NCI-H2081 (cell line): ENCODE data around the gene SLC6A19.
A peak's percentile ranks its signal among the peaks of the same experiment; 100 is the strongest.

Source experiments
- DNase-seq, 2 experiments: peaks; one replicate each; lab custom pipeline; 2025; lab: John Stamatoyannopoulos, UW

Gene SLC6A19

DNA sequence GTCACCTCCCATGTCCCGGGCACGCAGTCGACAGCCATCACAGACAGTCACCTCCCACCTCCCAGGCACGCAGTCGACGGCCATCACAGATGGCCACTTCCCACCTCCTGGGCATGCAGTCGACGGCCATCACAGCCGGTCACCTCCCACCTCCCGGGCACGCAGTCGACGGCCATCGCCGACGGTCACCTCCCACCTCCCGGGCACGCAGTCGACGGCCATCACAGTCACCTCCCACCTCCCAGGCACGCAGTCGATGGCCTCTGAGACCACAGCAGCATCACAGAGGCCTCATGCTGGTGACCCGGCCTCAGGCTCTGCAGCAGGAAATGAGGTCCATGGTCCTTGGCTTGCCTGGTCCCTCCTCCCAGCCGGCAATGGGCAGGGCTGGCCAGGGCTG lies 5.5 kb upstream of the SLC6A19 start:
- DNase-seq = no peak

DNA sequence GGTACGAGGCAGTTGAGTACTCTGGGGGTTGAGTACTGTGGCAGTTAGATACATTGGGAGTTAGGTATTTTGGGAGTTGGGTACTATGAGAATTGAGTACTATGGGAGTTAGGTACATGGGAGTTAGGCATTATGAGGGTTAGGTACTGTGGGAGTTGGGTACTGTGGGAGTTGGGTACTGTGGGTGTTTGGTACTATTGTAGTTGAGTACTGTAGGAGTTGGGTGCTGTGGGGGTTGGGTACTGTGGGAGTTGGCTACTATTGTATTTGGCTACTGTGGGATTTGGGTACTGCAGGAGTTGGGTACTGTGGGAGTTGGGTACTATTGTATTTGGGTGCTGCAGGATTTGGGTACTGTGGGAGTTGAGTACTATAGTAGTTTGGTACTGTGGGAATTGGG lies 4.8 kb upstream of the SLC6A19 start:
- DNase-seq = no peak

DNA sequence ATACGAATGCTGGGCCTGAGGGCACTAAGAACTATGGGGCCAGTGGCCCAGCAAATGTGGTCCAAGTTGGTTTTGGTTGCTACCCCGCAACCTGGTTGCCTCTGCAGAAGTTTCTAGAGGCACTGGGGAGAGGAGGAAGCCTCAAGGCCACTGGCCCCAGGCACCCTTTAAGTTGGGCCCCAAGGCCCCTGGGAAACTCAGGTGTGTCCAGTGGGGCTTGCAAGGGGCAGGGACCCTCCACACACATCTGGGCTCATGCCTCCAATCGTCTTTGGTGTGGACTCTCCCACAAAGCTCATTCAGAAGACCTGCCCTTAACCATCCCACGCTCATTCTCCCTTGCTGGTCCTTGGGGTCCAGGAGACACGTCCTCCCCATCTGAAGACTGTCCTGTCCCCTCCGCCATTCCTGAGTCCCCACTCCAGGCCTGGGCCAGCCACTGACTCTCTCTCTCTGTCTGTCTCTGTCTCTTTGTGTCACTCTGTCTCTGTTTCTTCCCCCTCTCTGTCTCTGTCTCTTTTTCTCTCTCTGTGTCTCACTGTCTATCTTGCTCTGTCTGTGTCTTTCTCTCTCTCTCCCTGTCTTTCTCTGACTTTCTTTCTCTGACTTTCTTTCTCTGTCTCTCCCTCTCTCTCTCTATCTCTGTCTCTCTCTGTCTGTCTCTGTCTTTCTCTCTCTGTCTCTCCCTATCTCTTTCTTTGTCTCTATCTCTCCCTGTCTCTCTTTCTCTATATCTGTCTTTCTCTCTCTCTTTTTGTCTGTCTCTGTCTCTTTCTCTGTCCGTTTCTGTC lies 3.3 kb upstream of the SLC6A19 start:
- no peak for DNase-seq

DNA sequence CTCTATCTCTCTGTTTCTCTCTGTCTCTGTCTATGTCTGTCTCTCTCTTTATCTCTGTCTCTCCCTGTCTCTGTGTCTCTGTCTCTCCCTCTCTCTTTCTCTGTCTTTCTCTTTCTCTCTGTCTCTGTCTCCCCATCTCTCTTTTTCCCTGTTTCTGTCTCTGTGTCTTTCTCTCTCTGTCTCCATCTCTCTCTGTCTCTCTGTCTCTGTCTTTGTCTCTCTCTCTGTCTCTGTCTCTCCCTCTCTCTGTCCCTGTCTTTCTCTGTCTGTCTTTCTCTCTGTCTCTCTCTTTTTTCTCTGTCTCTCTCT lies 2.1 kb upstream of the SLC6A19 start:
- no peak for DNase-seq

DNA sequence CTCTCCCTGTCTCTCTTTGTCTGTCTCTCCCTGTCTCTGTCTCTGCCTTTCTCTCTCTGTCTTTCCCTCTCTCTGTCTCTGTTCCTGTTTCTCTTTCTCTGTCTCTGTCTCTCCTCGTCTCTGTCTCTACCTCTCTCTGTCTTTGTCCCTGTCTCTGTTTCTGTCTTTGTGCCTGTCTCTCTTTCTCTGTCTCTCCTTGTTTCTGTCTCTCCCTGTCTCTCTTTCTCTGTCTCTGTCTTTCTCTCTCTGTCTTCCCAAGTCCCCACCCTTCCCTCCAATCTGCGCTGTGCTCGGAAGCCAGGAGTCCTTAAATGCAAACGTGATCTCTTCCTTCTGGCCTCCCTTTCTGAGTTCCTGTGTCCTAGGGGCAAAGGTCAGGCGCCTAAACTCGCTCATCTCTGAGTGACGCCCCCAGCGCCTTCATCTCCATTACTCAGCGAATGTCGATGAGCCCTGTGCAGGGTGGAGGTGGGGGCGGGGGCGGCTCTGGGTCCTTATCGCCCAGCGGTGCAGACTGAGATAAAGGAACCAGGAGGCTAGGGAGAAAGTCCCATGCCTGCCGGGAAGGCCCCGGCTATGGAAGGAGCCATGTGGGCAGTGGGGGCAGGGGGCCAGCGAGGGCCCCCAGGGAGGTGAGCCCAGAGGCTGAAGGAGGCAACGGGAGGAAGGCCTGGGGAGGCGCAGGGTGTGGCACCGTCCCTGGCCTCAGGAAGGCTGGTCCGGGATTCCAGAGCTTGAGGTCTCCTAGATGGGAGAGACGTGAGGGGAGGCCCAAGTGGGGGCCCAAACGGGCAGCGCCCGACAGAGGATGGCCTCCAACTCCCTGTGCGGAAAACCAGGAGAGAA lies 1.5 kb upstream of the SLC6A19 start:
- DNase-seq = no peak

DNA sequence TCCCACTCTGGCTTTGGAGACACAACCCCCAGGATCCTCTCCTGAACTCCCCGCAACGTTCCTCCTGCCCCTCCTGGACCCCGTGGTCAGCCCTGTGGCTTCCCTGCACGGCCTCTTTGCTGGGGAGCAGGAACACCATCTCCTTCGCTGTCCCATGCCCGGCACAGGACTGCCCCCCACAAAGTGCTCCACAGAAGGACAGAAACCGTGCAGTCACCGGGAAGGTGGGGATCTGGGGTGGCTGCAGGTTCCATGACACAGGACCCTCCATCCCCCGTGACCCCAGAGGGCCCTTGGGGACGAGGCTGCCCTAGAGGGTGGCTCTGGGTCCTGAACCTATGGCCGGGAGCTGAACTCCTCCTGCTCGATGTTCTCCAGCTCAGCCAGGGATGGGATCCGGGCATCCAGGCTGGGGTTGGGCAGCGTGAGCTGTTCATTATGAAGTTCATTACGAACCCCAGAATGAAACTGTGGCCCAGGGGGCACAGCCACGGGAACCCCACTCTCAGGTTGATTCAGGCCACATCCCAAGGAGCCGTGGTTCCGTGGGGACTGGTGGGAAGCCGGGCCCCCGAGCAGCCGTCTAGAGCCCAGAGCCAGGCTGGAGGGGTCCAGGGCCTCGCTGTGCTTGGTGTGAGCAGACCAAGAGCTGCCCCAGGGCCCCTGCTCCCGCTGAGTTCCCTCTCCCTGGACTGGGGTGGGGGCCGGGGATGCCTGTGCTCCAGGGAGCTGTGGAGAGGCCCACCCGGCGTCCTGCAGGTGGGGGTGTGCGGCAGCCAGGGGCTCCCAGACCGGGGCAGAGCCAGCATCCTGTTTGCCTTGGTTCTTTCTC lies 684 bp upstream of the SLC6A19 start:
- no peak for DNase-seq

DNA sequence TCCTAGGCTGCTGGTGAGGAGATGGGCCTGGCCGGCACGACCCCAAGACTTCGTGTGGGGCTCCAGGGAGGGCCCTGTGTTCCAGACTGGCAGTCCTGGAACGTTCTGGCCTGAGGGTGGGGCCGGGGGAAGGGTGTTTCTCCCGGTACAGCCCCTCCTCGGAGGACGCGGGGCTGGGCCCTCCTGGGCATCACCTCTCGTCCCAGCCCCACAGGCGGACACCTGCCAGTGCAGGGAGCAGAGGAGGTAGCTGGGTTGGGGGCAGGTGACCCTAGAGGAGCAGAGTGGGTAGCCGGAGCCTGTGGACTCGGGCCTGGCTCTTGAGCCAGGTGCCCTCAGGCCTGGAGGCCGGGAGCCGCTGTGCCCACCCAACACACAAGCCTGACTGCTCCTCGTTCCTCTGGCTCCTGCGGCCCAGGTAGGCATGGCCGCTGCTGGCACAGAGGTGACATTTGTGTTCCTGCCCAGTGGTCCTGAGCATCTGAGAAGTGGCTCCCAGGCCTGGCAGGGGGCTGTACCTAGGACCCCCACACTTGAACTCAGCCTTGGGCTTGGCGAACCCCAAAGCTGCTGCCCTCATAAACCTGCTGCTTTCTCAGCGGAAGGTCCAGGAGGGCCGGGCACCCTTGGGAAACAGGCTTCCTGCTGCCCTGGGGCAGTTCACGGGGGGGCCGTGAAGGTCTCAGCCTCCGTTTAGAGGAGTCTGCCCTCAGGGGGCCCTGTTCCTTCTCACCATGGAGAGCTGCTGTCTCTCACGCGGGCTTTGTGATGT lies 817 bp downstream of the SLC6A19 start:
- DNase-seq = no peak

DNA sequence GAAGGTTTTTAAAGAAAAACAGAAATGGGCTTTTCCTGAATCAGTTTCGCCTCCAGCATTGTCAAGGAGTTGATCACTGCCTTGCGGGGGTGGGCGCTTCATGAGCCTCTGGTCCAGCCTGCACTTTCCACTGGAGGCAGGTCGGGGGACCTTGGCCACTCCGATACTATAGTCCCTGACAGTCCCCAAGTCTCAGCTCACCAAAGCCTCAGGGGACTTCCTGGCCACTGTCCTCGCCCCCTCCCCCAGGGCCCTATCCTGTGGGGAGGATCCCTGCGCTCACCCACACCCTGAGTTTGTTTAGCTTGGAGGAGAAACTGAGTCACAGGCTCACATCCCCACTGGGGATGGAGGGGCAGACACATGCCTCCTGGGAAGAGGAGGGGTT lies 1.4 kb downstream of the SLC6A19 start:
- no peak for DNase-seq

DNA sequence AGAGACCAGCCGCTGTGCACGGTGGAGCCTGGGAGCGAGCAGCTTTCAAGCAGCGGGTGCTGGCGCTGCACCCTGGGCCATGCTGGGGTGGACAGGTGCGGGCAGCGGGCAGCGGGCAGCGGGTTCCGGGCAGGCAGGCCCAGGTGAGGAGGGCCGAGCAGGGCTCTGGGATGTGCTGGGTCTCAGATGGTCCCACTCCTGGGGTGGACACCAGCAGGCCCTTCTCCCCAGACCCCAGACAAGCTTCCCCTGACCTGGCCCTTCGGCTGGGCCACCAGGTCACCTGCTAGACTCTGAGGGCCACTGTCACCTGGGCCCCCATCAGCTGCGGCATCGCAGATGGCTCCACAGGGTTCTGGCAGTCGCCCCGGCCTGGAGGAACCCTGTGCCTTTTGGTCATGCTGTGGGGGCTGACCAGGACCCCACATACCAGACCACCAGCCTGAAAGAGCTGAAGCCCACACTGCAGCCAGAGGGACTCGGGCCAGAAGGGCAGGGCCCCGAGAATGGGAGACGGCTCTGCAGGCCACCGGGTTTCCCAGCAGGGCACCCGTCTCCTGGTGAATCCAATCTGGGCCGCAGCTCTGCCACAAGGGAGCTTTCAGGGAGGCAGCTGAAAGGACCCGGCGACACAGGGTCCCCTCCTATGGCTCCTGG lies 2.0 kb downstream of the SLC6A19 start:
- no peak for DNase-seq

DNA sequence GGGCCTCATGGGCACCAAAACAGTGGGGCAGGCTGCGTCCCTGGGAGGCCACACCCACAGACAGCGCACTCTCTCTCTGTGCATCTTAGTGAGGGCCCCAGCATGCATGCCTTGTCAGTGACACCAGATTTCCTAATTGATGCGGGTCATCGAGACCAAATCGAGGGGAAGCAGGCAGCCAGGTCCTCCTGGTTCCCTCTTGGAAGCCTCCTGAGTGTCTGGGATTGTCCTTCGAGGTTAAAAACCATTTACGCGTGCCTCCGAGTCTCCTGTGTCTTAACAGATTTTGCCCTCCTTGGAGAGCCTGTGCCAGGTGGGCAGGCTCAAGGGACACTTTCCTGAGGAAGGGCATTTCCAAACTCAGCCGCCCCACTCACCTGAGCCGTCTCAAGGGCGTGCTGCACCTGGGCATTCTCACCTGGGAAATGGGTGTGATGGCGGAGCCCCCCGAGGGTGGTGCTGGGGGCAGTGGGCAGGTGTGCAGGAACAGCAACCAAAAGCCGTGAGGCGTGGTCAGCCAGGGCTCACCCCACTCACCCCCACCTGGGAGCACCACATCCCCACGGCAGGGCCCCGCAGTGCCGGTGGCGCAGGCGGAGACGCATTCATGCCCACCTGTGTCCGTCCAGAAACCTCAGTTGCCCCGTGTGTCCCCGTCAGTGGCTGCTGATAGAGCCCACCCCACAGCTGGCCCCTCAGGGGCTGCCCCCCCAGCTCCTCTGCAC lies 2.7 kb downstream of the SLC6A19 start:
- no peak for DNase-seq

DNA sequence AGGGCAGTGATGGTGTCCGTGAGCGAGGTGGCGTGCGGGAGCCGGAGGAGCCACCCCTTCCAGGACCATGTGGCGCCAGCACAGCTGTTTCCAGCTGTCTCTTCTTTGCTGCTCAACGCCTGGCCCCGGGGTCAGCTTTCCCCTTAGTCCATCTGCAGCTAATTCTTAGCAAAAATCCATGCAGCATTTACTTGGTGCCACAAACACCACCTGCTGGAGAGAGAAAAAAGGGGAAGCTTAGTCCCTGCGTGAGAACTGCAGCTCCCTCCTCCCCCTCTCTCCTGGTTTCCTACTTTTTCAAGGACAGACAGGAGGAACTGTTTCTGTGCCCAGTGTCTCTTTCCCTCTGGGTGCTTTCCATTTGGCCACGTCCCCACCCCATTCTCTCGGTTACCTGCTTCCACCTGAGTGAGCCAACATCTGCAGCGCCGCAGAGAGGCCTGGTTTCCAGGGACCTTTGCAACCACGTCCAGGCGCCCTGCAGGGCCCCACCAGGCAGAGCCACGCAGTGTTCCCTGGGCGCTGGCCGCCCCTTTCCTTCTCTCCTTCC lies 3.4 kb downstream of the SLC6A19 start:
- peak in 1 of 2 experiments; percentile 38 for DNase-seq

DNA sequence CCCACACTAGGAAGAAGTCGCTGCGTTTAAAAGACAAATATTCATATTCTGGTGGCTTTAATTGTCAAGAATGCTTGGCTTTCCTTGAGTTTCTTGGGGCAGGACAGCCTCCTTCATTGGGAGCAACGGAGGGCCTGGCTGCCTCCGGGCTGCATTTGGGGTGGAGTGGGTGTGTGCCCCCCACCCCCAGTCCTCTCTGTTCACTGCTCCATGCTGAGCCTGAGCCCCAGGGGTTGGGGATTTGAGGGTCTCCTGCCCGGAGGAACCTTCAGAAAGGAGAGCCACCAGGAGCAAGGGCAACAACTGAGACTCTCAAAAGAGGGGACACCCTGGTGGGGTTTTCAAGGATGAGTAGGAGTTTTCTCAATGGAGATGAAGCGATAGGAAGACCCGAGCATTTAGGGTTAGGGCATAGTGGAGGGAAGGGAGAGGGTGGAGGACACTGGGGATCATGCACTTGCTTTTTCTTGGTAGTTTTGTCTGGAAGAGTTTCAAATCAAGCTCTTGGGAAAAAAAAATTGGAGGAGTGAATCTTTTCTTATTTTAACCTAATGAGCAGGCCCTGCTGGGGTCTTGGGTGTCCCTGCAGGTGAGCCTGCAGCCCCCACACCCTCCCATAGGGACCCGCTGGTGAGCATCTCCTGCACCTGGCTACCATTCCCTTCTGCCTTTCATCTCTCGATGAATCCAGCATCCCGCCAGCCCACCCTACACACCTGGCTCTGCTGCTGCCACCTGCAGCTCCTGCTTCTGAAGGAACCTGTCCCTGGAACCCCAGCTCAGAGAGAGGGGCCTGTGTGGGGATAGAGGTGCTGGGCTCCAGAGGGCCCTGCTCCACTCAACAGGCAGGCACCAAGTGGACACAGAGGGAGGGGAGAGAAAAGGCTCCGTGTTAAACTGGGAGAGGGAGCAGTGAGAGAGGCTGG lies 4.1 kb downstream of the SLC6A19 start:
- no peak for DNase-seq

DNA sequence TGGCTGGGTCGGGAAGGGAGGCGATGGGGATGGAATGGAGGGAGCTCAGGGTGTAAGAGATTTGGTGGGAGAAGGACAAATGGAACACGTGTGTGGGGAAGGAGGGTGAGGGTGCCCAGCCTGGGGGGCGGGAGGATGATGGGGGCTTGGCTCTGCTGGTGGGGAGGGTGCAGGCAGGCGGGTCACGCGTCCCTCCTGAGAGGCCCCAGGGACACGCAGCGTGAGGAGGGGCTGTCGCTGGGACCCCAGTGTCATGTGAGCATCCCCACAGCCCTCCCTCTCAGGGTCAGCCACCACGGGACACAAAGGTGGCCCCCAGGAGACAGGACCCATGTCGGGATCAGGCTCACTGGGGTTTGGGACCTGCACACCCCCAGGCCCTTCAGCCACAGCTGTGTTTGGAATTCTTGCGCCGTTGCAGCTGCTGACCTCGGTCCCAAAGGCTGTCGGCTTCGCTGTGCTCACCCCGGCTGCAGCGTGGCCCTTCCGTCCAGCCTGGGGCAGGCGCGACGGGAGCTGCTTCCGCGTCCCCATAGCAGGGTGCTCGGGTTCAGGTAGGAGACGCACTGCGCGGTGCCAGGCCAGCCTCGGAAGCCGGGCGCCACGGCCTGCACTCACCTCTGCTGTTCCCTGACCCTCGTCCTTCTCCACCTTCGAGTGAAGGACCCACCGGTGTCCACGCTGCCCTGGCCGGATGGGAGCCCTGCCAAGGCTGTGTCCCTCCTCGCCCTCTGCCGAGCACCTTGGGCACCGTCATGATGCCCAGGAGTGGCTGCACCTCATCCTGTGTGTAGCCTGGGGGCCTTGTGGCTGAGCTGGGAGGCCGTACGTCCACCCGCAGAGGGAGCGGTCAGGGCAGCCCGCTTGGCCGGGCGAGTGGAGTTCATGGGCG lies 5.4 kb downstream of the SLC6A19 start:
- no peak for DNase-seq

DNA sequence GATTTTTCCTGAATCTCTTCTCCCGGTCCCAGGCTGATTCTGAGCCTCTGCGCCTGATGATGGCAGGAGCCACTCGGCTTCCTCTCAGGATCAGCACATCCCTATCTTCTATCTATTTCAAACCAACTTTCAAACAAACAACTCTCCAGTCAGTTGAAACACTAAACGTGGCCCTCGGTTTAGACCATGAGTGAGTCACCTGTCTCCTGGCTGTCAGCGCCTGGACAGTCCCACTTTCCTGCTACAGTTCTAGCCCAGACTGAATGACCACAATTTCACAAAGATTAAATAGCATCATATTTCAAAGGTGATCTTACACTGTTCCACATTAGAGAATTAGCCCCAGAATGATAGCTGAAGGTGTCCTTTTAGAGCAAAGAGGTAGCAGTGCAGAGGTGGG lies 6.2 kb downstream of the SLC6A19 start:
- DNase-seq = no peak

DNA sequence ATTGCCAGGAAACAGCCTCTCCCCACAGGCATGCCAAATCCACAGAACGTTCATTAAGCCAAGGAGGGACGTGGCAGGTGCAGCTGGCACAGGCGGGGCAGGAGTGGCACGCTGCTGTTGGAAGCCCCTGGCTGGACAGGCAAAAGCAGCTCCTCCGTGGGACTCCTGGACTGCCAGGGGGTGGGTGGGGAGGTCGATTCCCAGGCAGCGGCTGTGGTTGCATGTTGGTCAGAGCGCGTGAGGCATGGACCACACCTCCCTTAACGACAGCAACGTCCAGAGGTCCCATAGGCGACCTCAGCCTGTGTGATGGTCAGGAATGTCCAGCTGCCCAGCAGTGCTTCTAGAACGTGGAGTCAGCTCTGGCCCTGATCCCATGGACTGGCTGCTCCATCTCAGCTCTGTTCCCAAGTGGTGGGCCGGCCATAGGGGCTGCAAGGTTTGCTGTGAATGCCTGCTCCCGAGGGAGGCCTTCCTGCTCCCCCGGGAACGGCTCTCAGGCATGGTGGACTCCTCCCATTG lies 6.9 kb downstream of the SLC6A19 start:
- DNase-seq = no peak

DNA sequence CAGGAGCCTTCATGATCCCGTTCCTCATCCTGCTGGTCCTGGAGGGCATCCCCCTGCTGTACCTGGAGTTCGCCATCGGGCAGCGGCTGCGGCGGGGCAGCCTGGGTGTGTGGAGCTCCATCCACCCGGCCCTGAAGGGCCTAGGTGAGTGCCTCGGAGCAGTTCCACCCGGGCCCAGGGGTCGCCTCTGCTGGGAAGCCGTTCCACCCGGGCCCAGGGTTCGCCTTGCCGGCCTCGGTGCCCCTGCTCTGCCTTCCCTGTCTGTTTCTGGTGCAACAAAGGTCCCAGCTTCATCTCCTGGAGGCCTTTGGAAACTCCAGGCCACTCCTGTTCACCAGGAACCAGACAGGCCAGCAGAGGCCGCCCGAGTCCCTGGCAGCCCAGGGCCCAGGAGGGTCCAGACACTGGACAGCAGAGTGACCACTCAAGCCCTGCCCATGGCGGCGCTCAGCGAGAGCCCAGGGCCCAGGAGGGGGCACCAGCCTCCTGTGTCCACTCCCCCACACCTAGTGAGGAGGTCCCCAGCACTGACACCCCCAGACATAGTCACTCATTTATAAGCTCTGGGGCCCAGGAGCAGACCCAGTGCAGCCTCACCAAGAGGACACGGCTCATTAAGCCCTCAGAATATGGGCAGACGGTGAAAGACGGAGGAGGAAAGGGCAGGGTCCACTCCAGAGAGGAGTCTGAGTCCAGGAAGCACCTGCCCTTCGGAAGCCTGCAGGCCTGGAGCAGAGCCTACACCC lies 7.5 kb downstream of the SLC6A19 start:
- no peak for DNase-seq

DNA sequence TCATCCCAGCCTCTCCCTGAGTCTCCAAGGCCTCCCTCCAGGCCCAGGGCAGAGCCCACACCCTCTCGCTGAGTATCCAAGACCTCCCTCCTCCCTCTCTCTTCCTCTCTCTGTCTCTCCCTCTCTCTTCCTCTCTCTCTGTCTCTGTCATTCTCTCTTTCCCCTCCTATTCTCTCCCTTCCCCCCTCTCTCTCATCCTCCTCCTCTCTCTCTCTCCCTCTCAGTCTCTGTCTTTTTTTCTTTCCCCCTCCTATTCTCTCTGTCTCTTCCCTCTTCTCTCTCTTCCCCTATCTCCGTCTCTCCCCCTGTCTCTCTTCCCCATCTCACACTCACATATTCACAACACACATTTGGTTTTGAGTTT lies 8.1 kb downstream of the SLC6A19 start:
- no peak for DNase-seq
